Right lobe of liver (tissue), 4 donors: Measurements from ENCODE around the gene MOCOS.

Experiments
- CTCF ChIP-seq, 4 donors: fragments of 200-600 bp in 3 of 4; fragments of 450-650 bp in 1 of 4; IDR thresholded peaks; one replicate each; pipeline versions ENCODE4 v1.5.1 to v1.8.0; 2016 to 2022; ENCODE audit warnings: antibody characterized with exemption in 4 of 4, mild to moderate bottlenecking in 2 of 4
- POLR2A ChIP-seq: fragments of 450-650 bp; IDR thresholded peaks from one replicate; pipeline ENCODE4 v1.6.1; 2017; ENCODE audit warnings: antibody characterized with exemption, mild to moderate bottlenecking
- donor health status: DM: no; HTN: no; CAD: no.
- donor health status: DM: no; HTN: no; CAD: no.
- donor health status: DM: no; HTN: yes; CAD: no.

- no peak for TF ChIP-seq CTCF (IDR thresholded peaks at IDR 0.05)
- no peak for TF ChIP-seq POLR2A
Observed at GRCh38 chr18:36305375-36305774, 118.1 kb downstream of the MOCOS start.
